H1 (cell line): ENCODE measurements around the gene TOP2A.

Source experiments
- EGR1 ChIP-seq: IDR thresholded peaks from 2 replicates; pipeline ENCODE4 v1.6.1; 2011; ENCODE audit warnings: low read depth, low read length, borderline replicate concordance
- EZH2 ChIP-seq: fragments of 200-600 bp; sonication (generic); IDR thresholded peaks from 2 replicates; pipeline ENCODE4 v1.7.1; 2012; ENCODE audit warnings: low read depth, mild to moderate bottlenecking, moderate library complexity, low read length, inconsistent platforms; ENCODE audit not compliant: severe bottlenecking
- GTF2F1 ChIP-seq: IDR thresholded peaks from 2 replicates; pipeline ENCODE4 v1.6.1; 2012; ENCODE audit warnings: low read depth, low read length, improper control_type of control experiment, borderline replicate concordance
- POLR2A ChIP-seq, 2 experiments: IDR thresholded peaks; 1 replicate in 1 of 2; 2 replicates in 1 of 2; pipeline ENCODE4 v1.6.1; 2011; ENCODE audit warnings: low read depth in 2 of 2, low read length in 2 of 2, mild to moderate bottlenecking in 2 of 2; ENCODE audit errors: control extremely low read depth in 1 of 2
- POLR2AphosphoS5 ChIP-seq: IDR thresholded peaks from 2 replicates; pipeline ENCODE4 v1.6.1; 2011; ENCODE audit warnings: low read depth, low read length
- SIN3A ChIP-seq, 2 experiments: IDR thresholded peaks in 1 of 2; conservative IDR thresholded peaks in 1 of 2; 2 replicates each; pipeline ENCODE4 v1.6.1; 2011 to 2012; ENCODE audit warnings: low read length in 2 of 2, improper control_type of control experiment in 1 of 2, low read depth in 1 of 2, mild to moderate bottlenecking in 1 of 2
- SUZ12 ChIP-seq: fragments of 200-600 bp; sonication (generic); IDR thresholded peaks from 2 replicates; pipeline ENCODE4 v1.6.1; 2012; ENCODE audit warnings: mild to moderate bottlenecking, inconsistent platforms, low read length, moderate library complexity, mixed read lengths
- ZNF274 ChIP-seq: IDR thresholded peaks from 2 replicates; pipeline ENCODE4 v1.7.0; 2012; ENCODE audit warnings: low read length, borderline replicate concordance; ENCODE audit errors: extremely low read depth
- TF ChIP-seq, protein P1 (sequence below), 3 experiments: IDR thresholded peaks; 1 replicate in 2 of 3; 2 replicates in 1 of 3; pipeline versions ENCODE4 v1.5.1 to v1.6.1; 2011; ENCODE audit warnings: low read length in 3 of 3, mild to moderate bottlenecking in 3 of 3, inconsistent platforms in 2 of 3, low read depth in 1 of 3, moderate library complexity in 1 of 3; ENCODE audit not compliant: insufficient read depth in 1 of 3; ENCODE audit errors: control extremely low read depth in 1 of 3
- TF ChIP-seq, protein P2 (sequence below): IDR thresholded peaks from 2 replicates; pipeline ENCODE4 v1.6.1; 2012; ENCODE audit warnings: inconsistent platforms

DNA sequence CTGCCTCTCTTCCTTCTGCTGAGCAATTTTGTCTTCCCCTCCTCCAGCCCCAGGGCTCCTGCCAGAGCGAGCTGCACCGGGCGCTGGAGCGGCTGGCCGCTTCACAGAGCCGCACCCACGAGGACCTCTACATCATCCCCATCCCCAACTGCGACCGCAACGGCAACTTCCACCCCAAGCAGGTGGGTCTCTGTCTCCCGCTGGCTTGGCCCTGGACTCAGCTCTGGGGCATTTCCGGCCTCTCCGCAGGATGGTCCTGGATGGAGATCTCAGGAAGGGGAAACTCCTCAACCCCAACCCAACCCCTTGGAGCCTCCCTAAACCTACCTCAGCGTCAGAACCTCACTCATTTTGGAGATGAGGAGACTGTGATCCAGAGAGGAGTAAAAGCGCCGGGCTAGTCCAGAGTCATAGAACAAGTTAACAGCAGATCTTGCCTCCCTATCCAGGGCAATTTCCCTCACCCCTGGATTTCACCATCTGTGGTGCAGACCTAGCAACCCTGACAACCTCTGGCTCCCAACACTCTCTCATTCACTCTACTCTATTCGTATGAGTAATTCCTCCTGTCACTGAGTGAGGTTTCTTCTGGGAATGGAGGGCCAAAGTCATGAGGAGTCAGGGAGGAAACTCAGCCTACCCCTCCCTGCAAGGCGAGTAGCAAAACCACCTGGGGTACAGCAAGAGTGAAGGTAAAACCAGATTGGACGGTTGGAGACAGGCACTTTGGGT is 36.4 kb upstream of the TOP2A start:
- TF ChIP-seq, protein P1, sequence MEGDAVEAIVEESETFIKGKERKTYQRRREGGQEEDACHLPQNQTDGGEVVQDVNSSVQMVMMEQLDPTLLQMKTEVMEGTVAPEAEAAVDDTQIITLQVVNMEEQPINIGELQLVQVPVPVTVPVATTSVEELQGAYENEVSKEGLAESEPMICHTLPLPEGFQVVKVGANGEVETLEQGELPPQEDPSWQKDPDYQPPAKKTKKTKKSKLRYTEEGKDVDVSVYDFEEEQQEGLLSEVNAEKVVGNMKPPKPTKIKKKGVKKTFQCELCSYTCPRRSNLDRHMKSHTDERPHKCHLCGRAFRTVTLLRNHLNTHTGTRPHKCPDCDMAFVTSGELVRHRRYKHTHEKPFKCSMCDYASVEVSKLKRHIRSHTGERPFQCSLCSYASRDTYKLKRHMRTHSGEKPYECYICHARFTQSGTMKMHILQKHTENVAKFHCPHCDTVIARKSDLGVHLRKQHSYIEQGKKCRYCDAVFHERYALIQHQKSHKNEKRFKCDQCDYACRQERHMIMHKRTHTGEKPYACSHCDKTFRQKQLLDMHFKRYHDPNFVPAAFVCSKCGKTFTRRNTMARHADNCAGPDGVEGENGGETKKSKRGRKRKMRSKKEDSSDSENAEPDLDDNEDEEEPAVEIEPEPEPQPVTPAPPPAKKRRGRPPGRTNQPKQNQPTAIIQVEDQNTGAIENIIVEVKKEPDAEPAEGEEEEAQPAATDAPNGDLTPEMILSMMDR (IDR thresholded peaks at IDR 0.05; ENCODE audit: control extremely low read depth in 1 of 3, insufficient read depth in 1 of 3, low read depth in 1 of 3, low read length in 3 of 3): no peak
- no peak for TF ChIP-seq POLR2AphosphoS5
- no peak for TF ChIP-seq EGR1
- TF ChIP-seq POLR2A (IDR thresholded peaks at IDR 0.05; ENCODE audit: control extremely low read depth in 1 of 2, low read depth in 2 of 2, low read length in 2 of 2): no peak
- TF ChIP-seq GTF2F1: no peak
- TF ChIP-seq, protein P2, sequence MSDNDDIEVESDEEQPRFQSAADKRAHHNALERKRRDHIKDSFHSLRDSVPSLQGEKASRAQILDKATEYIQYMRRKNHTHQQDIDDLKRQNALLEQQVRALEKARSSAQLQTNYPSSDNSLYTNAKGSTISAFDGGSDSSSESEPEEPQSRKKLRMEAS: no peak
- no peak for TF ChIP-seq ZNF274
- no peak for TF ChIP-seq SUZ12
- no peak for TF ChIP-seq SIN3A (conservative IDR thresholded peaks at IDR 0.05 in 1 of 2, IDR thresholded peaks at IDR 0.05 in 1 of 2; ENCODE audit: low read depth in 1 of 2, low read length in 2 of 2)
- no peak for TF ChIP-seq EZH2
